HCT116 (cell line): ENCODE measurements around the gene DTNB. TPM values are rescaled to one million over a fixed set of nuclear protein-coding genes. Genes with fewer than 3 reads are reported as not detected.

Source experiments
- ATAC-seq: fragments of 200-7000 bp; cut with Tn5 transposase; 2 replicates; pipeline ENCODE4 v1.9.1; 2020; ENCODE audit warnings: mild to moderate bottlenecking, moderate library complexity
- BruUV-seq: library from RNA; stranded (reverse); fragments of 400-500 nt; replicated peaks from 2 replicates; lab custom pipeline; 2021; lab: Mats Ljungman, UMichigan
- CTCF ChIA-PET: fragments of 300-600 bp; sonication (Branson Sonifier 250); formaldehyde crosslinking; loops from one replicate; lab custom pipeline; 2021; ENCODE audit warnings: antibody characterized with exemption; lab: Charles Lee
- POLR2A ChIA-PET: fragments of 300-600, 350-600 bp; sonication (Branson Sonifier 250); formaldehyde crosslinking; loops from one replicate; lab custom pipeline; 2021; ENCODE audit warnings: antibody characterized with exemption; lab: Charles Lee
- RAD21 ChIA-PET, 2 experiments: fragments of 300-600 bp; sonication (Branson Sonifier 250); formaldehyde crosslinking; loops; one replicate each; lab custom pipeline; 2023; ENCODE audit warnings: low total read pairs in 2 of 2; ENCODE audit not compliant: uncharacterized antibody in 2 of 2, unreplicated experiment in 2 of 2, low non-redundant PET in 1 of 2; lab: Charles Lee
- DNase-seq: peaks from one replicate; pipeline ENCODE4 v3.0.0-alpha.2; 2010; ENCODE audit warnings: low read depth, low spot score
- H2AFZ ChIP-seq: fragments of 200-600 bp; shearing (Covaris generic), sonication (generic); 2 replicates; pipeline ENCODE4 v1.6.1; 2017; ENCODE audit warnings: low read depth, mixed run types, mixed read lengths, antibody characterized with exemption, low read length; ENCODE audit not compliant: poor library complexity, severe bottlenecking
- H3K27ac ChIP-seq: 2 replicates; pipeline ENCODE4 v1.5.1; 2012; ENCODE audit warnings: low read depth, low read length
- H3K27me3 ChIP-seq: fragments of 200-600 bp; sonication (generic); 2 replicates; pipeline ENCODE4 v1.6.1; 2016; ENCODE audit warnings: mixed run types, low read length, mixed read lengths; ENCODE audit not compliant: insufficient read depth
- H3K36me3 ChIP-seq, 2 experiments: fragments of 200-500 bp in 1 of 2; fragments of 200-600 bp in 1 of 2; sonication (Bioruptor generic) in 1 of 2; sonication (generic) in 1 of 2; 2 replicates each; pipeline versions ENCODE4 v1.5.1 to v1.6.1; 2014 to 2016; ENCODE audit warnings: low read length in 2 of 2, inconsistent platforms in 1 of 2, mixed read lengths in 1 of 2, mixed run types in 1 of 2; ENCODE audit not compliant: insufficient read depth in 2 of 2, control insufficient read depth in 1 of 2
- H3K4me1 ChIP-seq, 2 experiments: fragments of 200-600 bp in 1 of 2; sonication (generic) in 1 of 2; 2 replicates each; pipeline versions ENCODE4 v1.5.1 to v1.6.1; 2012 to 2017; ENCODE audit warnings: low read length in 2 of 2, inconsistent platforms in 1 of 2, mild to moderate bottlenecking in 1 of 2, mixed read lengths in 1 of 2, mixed run types in 1 of 2, moderate library complexity in 1 of 2; ENCODE audit not compliant: insufficient read depth in 2 of 2, control insufficient read depth in 1 of 2
- H3K4me2 ChIP-seq: fragments of 200-600 bp; sonication (generic); 2 replicates; pipeline ENCODE4 v1.6.1; 2017; ENCODE audit warnings: mixed run types, low read length, mixed read lengths
- H3K4me3 ChIP-seq, 2 experiments: fragments of 200-600 bp in 1 of 2; sonication (generic) in 1 of 2; replicated peaks in 1 of 2; 2 replicates each; pipeline ENCODE4 v1.5.1; 2011 to 2016; ENCODE audit warnings: low read length in 2 of 2, control low read depth in 1 of 2, low read depth in 1 of 2, mild to moderate bottlenecking in 1 of 2, mixed read lengths in 1 of 2, mixed run types in 1 of 2
- H3K79me2 ChIP-seq: fragments of 200-600 bp; sonication (generic); 2 replicates; pipeline ENCODE4 v1.6.1; 2017; ENCODE audit warnings: mild to moderate bottlenecking, mixed run types, low read length, moderate library complexity, mixed read lengths; ENCODE audit not compliant: insufficient read depth
- H3K9ac ChIP-seq: fragments of 200-600 bp; sonication (generic); 2 replicates; pipeline ENCODE4 v1.6.1; 2016; ENCODE audit warnings: low read length, mixed read lengths
- H3K9me2 ChIP-seq: fragments of 200-600 bp; sonication (generic), shearing (Covaris generic); 2 replicates; pipeline ENCODE4 v1.6.1; 2017; ENCODE audit warnings: mixed run types, mild to moderate bottlenecking, moderate library complexity; ENCODE audit not compliant: insufficient read depth
- H3K9me3 ChIP-seq, 2 experiments: fragments of 200-500 bp in 1 of 2; fragments of 200-600 bp in 1 of 2; sonication (Bioruptor generic) in 1 of 2; sonication (generic) in 1 of 2; 2 replicates each; pipeline ENCODE4 v1.6.1; 2014 to 2017; ENCODE audit warnings: low read length in 2 of 2, mixed read lengths in 2 of 2, inconsistent platforms in 1 of 2, low read depth in 1 of 2, mild to moderate bottlenecking in 1 of 2, mixed run types in 1 of 2, moderate library complexity in 1 of 2; ENCODE audit not compliant: control insufficient read depth in 1 of 2, insufficient read depth in 1 of 2
- H4K20me1 ChIP-seq: fragments of 200-600 bp; sonication (generic), shearing (Covaris generic); 2 replicates; pipeline ENCODE4 v1.6.1; 2017; ENCODE audit warnings: mixed run types, mild to moderate bottlenecking, moderate library complexity; ENCODE audit not compliant: insufficient read depth
- CEBPB ChIP-seq: IDR thresholded peaks from 2 replicates; pipeline ENCODE4 v1.6.1; 2012; ENCODE audit warnings: low read depth
- ELF1 ChIP-seq: IDR thresholded peaks from 2 replicates; pipeline ENCODE4 v1.6.1; 2012; ENCODE audit warnings: low read depth, borderline replicate concordance
- EZH2 ChIP-seq: fragments of 200-600 bp; sonication (generic); IDR thresholded peaks from 2 replicates; pipeline ENCODE4 v1.6.1; 2017; ENCODE audit warnings: antibody characterized with exemption, mixed run types
- POLR2A ChIP-seq: IDR thresholded peaks from 2 replicates; pipeline ENCODE4 v1.7.0; 2011; ENCODE audit warnings: borderline replicate concordance; ENCODE audit not compliant: insufficient read depth, insufficient read length; ENCODE audit errors: extremely low read depth
- RAD21 ChIP-seq: IDR thresholded peaks from 2 replicates; pipeline ENCODE4 v1.6.1; 2012; ENCODE audit warnings: low read depth, mild to moderate bottlenecking
- SIN3A ChIP-seq: IDR thresholded peaks from 2 replicates; pipeline ENCODE4 v1.6.1; 2012; ENCODE audit warnings: low read depth
- ZFX ChIP-seq: fragments of 450-650 bp; IDR thresholded peaks from 2 replicates; pipeline ENCODE4 v1.6.1; 2017
- intact Hi-C: fragments of 100-400 bp; cut with micrococcal nuclease; formaldehyde crosslinking; loops from 2 replicates; pipeline ENCODE4 v1.10.0; 2022
- total RNA-seq: library from RNA; stranded (reverse); gene quantifications from one replicate; pipeline ENCODE4 v1.2.1, GENCODE V29; 2021; ENCODE audit not compliant: unreplicated experiment

DTNB gene
- total RNA-seq, 1 experiment from 2014 or later, result 30.2 TPM

DNA sequence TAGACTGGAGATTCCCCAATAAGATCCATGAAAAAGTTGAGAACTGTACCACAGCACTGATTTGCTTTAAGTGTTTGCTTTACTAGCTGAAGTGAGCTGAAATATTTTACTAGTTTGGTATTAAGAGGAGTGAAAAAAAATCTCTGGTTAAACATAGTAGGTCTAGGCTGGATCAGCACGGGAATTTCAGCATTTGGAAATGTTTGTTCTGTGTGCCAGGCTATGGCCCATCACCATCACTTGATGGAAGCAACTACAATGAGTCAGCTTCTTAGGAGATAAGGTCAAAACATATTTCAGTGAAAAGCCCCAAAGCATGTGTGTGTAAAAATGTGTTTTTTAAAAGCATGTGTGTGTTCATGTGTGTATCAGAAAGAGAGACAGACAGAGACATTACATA lies 200.2 kb downstream of the DTNB start:
- RAD21 ChIA-PET, result no interaction called here
- H4K20me1 ChIP-seq, result no peaks in the 10 kb centered on the region
- TF ChIP-seq CEBPB, result no peak
- TF ChIP-seq EZH2, result no peak
- TF ChIP-seq ZFX, result no peak
- no peak for TF ChIP-seq RAD21
- no peak for TF ChIP-seq ELF1
- TF ChIP-seq, all 23 proteins: peak for 0
- no peak overlapping the region for H3K9ac ChIP-seq
- no peak overlapping the region for H3K4me3 ChIP-seq
- no peaks in the 10 kb centered on the region for H3K4me1 ChIP-seq
- BruUV-seq, result no TSS peak
- H3K27me3 ChIP-seq, result no peaks in the 10 kb centered on the region
- H3K27ac ChIP-seq, result no peak overlapping the region
- no peaks in the 10 kb centered on the region for H3K79me2 ChIP-seq
- peaks cover 0 to 7% of the 10 kb centered on the region in 2 experiments; a peak in 1 of 4 replicates for H3K9me3 ChIP-seq
- no peak for DNase-seq
- no peaks in the 10 kb centered on the region for H3K9me2 ChIP-seq
- no peaks in the 10 kb centered on the region for H3K36me3 ChIP-seq
- no peak for ATAC-seq
- H2AFZ ChIP-seq, result no peak overlapping the region
- POLR2A ChIA-PET, result no interaction called here
- no peak overlapping the region for H3K4me2 ChIP-seq
- intact Hi-C loops, result no loop called here
- CTCF ChIA-PET, result no interaction called here

- POLR2A ChIA-PET, result no interaction called here
These were observed 202.6 kb downstream of the DTNB start for GRCh38 chr2:25470806-25471205.

More at GRCh38 chr2:25470806-25471205, 202.6 kb downstream of the DTNB start:
- Histone ChIP-seq H2AFZ (no peak overlapping the region), H3K9me2 (no peaks in the 10 kb centered on the region), H3K27ac (no peak overlapping the region), H3K9me3 (peaks cover 0 to 6% of the 10 kb centered on the region in 2 experiments; a peak in 1 of 4 replicates), H3K9ac (no peak overlapping the region), H3K4me3 (no peak overlapping the region), H3K36me3 (no peaks in the 10 kb centered on the region), H3K27me3 (no peaks in the 10 kb centered on the region), H3K4me1 (no peaks in the 10 kb centered on the region), H4K20me1 (no peaks in the 10 kb centered on the region), H3K4me2 (no peak overlapping the region), H3K79me2 (no peaks in the 10 kb centered on the region)
- CTCF ChIA-PET, result no interaction called here
- TF ChIP-seq ELF1 (no peak), RAD21 (no peak), EZH2 (no peak), ZFX (no peak), POLR2A (no peak), SIN3A (no peak)
- BruUV-seq, result no TSS peak
- no peak for ATAC-seq
- RAD21 ChIA-PET, result no interaction called here
- intact Hi-C loops, result no loop called here
- DNase-seq, result no peak
